NB4 (cell line): ENCODE results near the gene SCN1B.

Experiments
- DNase-seq: peaks from one replicate; pipeline ENCODE4 v3.0.0; 2010; ENCODE audit warnings: low read depth
- H3K4me3 ChIP-seq: one replicate; pipeline ENCODE4 v1.5.1; 2011; ENCODE audit warnings: mild to moderate bottlenecking, low read depth, low read length, moderate library complexity
- CTCF ChIP-seq: IDR thresholded peaks from one replicate; pipeline ENCODE4 v1.5.1; 2012; ENCODE audit warnings: low read depth, low read length
- MAX ChIP-seq: IDR thresholded peaks from 2 replicates; pipeline ENCODE4 v1.6.1; 2011; ENCODE audit warnings: low read depth, low read length
- MYC ChIP-seq: IDR thresholded peaks from 2 replicates; pipeline ENCODE4 v1.6.1; 2011; ENCODE audit warnings: low read depth, low read length
- POLR2A ChIP-seq: IDR thresholded peaks from 2 replicates; pipeline ENCODE4 v1.6.1; 2011; ENCODE audit warnings: mild to moderate bottlenecking; ENCODE audit not compliant: insufficient read length; ENCODE audit errors: extremely low read depth

Gene SCN1B

GRCh38 chr19:35015270-35015953 is 14.9 kb upstream of the SCN1B start:
- no peak for TF ChIP-seq CTCF
- no peak for TF ChIP-seq POLR2A
- TF ChIP-seq MYC: no peak
- TF ChIP-seq MAX: no peak
- H3K4me3 ChIP-seq: no peak overlapping the region
- no peak for DNase-seq

GRCh38 chr19:35015954-35016351 is 14.3 kb upstream of the SCN1B start:
- DNase-seq: no peak
- no peak overlapping the region for H3K4me3 ChIP-seq
- TF ChIP-seq MAX: no peak
- no peak for TF ChIP-seq MYC
- no peak for TF ChIP-seq POLR2A
- TF ChIP-seq CTCF: no peak

- TF ChIP-seq MYC (no peak), POLR2A (no peak), CTCF (no peak), MAX (no peak)
- no peak overlapping the region for H3K4me3 ChIP-seq
- DNase-seq: no peak
These were observed 12.8 kb upstream of the SCN1B start for GRCh38 chr19:35017507-35017906.

DNA sequence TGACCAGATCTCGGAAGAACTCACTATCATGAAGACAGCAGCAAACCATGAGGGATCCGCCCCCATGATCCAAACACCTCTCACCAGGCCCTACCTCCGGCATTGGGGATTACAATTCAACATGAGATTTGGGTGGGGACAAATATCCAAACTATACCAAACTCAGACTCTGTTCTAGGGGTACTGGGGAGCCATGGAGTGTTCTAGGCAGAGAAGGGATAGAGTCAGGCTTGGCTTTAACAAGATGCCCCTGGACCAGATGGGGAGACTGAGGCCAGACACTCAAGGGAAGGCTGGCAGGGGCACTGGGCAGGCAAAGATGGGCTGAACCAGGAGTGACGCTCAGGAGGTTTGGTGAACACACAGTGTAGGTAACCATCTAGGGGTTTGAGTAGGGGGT is 11.9 kb upstream of the SCN1B start:
- no peak for DNase-seq
- TF ChIP-seq CTCF (no peak), MAX (no peak), MYC (no peak), POLR2A (no peak)
- no peak overlapping the region for H3K4me3 ChIP-seq

- DNase-seq: no peak
- TF ChIP-seq MYC (no peak), MAX (no peak), POLR2A (no peak), CTCF (no peak)
- no peak overlapping the region for H3K4me3 ChIP-seq
These were observed 11.1 kb upstream of the SCN1B start for GRCh38 chr19:35019144-35019543.
